Measurements from ENCODE around the gene RAB11FIP3.
"Not testable (repeated sequence)": the region's sequence is repeated elsewhere in the genome, so short reads cannot be mapped to it uniquely, and the experiment has no call there.

RAB11FIP3 gene

GRCh38 chr16:425082-425718, at the start of gene RAB11FIP3:
Gene RAB11FIP3 (plus strand): TSS chr16:425649. CDS start chr16:426007, 358 bp downstream.
- DNase-seq: peak; percentile 77

GRCh38 chr16:375927-376816, 49.3 kb upstream of the RAB11FIP3 start:
- DNase-seq: no peak

- no peak for DNase-seq
These were observed 48.5 kb upstream of the RAB11FIP3 start for GRCh38 chr16:376817-377418.

- DNase-seq: no peak
These were observed 48.0 kb upstream of the RAB11FIP3 start for GRCh38 chr16:377419-377951.

GRCh38 chr16:378113-378820, 47.2 kb upstream of the RAB11FIP3 start:
- not testable (repeated sequence) for DNase-seq

- DNase-seq: no peak
These were observed 46.6 kb upstream of the RAB11FIP3 start for GRCh38 chr16:378821-379182.

- no peak for DNase-seq
These were observed 46.1 kb upstream of the RAB11FIP3 start for GRCh38 chr16:379183-379960.

- DNase-seq: no peak
These were observed 45.3 kb upstream of the RAB11FIP3 start for GRCh38 chr16:379961-380761.

- DNase-seq: peak; percentile 15
These were observed 44.8 kb upstream of the RAB11FIP3 start for GRCh38 chr16:380762-381011.

GRCh38 chr16:381012-381788, 44.2 kb upstream of the RAB11FIP3 start:
- peak; percentile 27 for DNase-seq

GRCh38 chr16:381789-382717, 43.4 kb upstream of the RAB11FIP3 start, which contains the start of gene PGAP6:
Gene PGAP6 (minus strand): TSS chr16:381978. CDS start chr16:381821, 157 bp downstream.
- DNase-seq: peak; percentile 88

- DNase-seq: peak; percentile 32
These were observed 42.0 kb upstream of the RAB11FIP3 start for GRCh38 chr16:383326-384051.

- DNase-seq: peak; percentile 19
These were observed 38.8 kb upstream of the RAB11FIP3 start for GRCh38 chr16:386641-387156.

- not testable (repeated sequence) for DNase-seq
These were observed 37.4 kb upstream of the RAB11FIP3 start for GRCh38 chr16:387761-388666.

GRCh38 chr16:389352-389751, 36.1 kb upstream of the RAB11FIP3 start:
- no peak for DNase-seq

GRCh38 chr16:391885-392335, 33.5 kb upstream of the RAB11FIP3 start:
- DNase-seq: peak; percentile 67

- DNase-seq: peak; percentile 79
These were observed 32.9 kb upstream of the RAB11FIP3 start for GRCh38 chr16:392450-393030.

All from suppressor macrophage treated with lipopolysaccharide for 4 hours (primary cell).